BJ (cell line): ENCODE measurements around the gene PARD3. TPM values are rescaled to one million over a fixed set of nuclear protein-coding genes. Genes with fewer than 3 reads are reported as not detected.

Experiments used
- CTCF ChIA-PET: fragments of 350-600 bp; formaldehyde crosslinking; extraction: SDS; loops from one replicate; lab custom pipeline; 2021; ENCODE audit warnings: antibody characterized with exemption, inconsistent platforms; lab: Yijun Ruan, JAX
- POLR2A ChIA-PET: fragments of 300-600 bp; sonication (Branson Sonifier 250); formaldehyde crosslinking; extraction: SDS; loops from one replicate; lab custom pipeline; 2021; ENCODE audit warnings: antibody characterized with exemption; lab: Charles Lee
- DNase-seq: peaks from one replicate; pipeline ENCODE4 v3.0.0-alpha.2; 2011; ENCODE audit warnings: low read depth
- H3K27me3 ChIP-seq: 2 replicates; pipeline ENCODE4 v1.6.0; 2011; ENCODE audit warnings: low read length; ENCODE audit not compliant: control insufficient read depth, insufficient read depth
- H3K36me3 ChIP-seq: 2 replicates; pipeline ENCODE4 v1.5.1; 2011; ENCODE audit warnings: low read length; ENCODE audit not compliant: control insufficient read depth, insufficient read depth
- H3K4me3 ChIP-seq: 2 replicates; pipeline ENCODE4 v1.5.1; 2011; ENCODE audit warnings: low read depth, mild to moderate bottlenecking, control low read depth, low read length
- polyA plus RNA-seq: library from polyadenylated mRNA; depleted of rRNA; stranded (reverse); fragments of >200 nt; gene quantifications from 2 replicates; pipeline ENCODE4 v1.2.3, GENCODE V29; 2011
- TF ChIP-seq, protein P1 (sequence below): IDR thresholded peaks from 2 replicates; pipeline ENCODE4 v1.5.1; 2011; ENCODE audit warnings: low read depth, mild to moderate bottlenecking, control low read depth, inconsistent platforms, low read length, moderate library complexity; ENCODE audit not compliant: insufficient read depth

The PARD3 gene
- polyA plus RNA-seq, 1 experiment: 17.7 TPM

DNA sequence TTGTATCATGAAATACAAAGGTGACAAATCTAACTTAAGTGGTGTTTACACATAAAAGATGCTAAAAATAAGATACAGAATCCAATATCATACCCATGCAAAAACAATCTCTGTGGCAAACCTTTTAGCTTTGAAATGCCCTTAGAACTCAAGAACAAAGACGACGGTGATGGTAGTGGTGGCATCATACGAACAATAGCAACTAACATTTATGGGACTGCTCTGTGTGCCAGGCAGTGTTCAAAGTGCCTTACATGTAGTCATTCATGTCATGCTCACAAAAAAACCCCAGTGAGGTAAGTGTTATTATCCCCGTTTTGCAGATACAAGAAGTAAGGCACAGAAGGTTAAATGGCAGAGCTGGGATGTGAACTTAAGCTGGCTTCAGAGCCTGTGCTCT is 563.9 kb downstream of the PARD3 start:
- Histone ChIP-seq H3K27me3 (no peaks in the 10 kb centered on the region), H3K36me3 (no peaks in the 10 kb centered on the region), H3K4me3 (no peak overlapping the region)
- TF ChIP-seq, protein P1, sequence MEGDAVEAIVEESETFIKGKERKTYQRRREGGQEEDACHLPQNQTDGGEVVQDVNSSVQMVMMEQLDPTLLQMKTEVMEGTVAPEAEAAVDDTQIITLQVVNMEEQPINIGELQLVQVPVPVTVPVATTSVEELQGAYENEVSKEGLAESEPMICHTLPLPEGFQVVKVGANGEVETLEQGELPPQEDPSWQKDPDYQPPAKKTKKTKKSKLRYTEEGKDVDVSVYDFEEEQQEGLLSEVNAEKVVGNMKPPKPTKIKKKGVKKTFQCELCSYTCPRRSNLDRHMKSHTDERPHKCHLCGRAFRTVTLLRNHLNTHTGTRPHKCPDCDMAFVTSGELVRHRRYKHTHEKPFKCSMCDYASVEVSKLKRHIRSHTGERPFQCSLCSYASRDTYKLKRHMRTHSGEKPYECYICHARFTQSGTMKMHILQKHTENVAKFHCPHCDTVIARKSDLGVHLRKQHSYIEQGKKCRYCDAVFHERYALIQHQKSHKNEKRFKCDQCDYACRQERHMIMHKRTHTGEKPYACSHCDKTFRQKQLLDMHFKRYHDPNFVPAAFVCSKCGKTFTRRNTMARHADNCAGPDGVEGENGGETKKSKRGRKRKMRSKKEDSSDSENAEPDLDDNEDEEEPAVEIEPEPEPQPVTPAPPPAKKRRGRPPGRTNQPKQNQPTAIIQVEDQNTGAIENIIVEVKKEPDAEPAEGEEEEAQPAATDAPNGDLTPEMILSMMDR: no peak
- DNase-seq: no peak
- POLR2A ChIA-PET: no interaction called here
- CTCF ChIA-PET: no interaction called here

DNA sequence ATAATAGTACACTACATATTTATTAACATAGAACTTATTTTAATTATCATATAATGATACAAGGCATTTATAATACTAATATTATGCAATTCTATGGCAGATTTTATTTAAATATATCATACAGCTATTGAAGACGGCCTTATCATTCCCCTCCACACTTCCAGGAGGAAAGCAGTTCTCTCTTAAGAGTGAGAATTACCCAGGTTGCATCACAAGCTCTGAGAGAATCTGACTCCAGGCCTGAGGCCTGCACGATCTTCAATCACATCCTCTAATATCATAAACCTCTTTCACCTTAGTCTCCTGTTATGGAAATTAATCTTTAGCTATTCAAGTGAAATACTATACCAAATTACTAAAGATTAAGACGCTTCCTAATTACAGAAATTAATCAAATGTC is 564.4 kb downstream of the PARD3 start:
- POLR2A ChIA-PET: no interaction called here
- Histone ChIP-seq H3K36me3 (no peaks in the 10 kb centered on the region), H3K27me3 (no peaks in the 10 kb centered on the region), H3K4me3 (no peak overlapping the region)
- CTCF ChIA-PET: interaction anchor here (0.7 kb wide), 1 partner anchor 52 kb away, joined by 3 read pairs; no protein-coding TSS in a partner anchor
- DNase-seq: no peak
- TF ChIP-seq, protein P1: no peak

DNA sequence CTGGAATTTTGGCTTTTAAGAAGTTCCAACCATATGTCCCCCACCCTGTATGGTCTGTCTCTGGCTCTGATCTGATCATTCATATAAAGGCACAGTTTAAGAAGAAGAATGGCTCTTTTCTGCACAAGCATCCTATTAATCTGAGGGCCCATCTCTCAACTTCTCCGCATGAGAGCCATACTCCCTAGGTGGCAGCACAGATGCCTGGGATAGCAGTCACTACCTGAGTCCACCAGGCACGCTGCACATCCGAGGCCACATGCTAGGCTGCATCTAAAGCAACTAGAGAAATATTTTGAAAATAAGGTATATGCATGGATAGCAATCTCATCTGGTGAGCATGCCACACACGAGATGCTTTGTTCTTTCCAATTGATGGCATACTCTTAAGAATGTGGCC is 565.5 kb downstream of the PARD3 start:
- ChIA-PET POLR2A (no interaction called here), CTCF (interaction anchor here (1.0 to 1.3 kb wide), 2 partner anchors 9 to 13 kb away, joined by 3 to 4 read pairs; no protein-coding TSS in a partner anchor)
- TF ChIP-seq, protein P1: no peak

DNA sequence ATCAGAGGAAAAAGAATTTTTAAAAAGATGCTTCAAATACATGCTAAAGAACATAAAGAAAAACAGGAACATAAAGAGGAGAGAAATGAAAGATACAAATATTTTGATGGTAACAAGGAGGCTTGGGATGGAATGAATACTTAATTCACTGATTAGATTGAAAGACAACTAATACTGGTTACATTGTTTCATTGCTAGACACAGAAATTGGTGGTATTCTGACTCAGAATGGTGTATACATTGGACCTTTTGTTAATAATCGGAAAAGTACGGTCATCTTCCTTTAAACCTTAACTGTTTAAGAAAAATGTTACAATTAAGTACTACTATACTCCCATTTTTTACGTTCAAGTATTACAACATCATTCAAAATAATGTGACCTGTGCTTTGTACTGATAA is 567.5 kb downstream of the PARD3 start:
- Histone ChIP-seq H3K27me3 (no peaks in the 10 kb centered on the region), H3K36me3 (no peaks in the 10 kb centered on the region), H3K4me3 (no peak overlapping the region)
- ChIA-PET CTCF (interaction anchor here (0.7 to 1.0 kb wide), 2 partner anchors 33 to 44 kb away, joined by 3 read pairs; no protein-coding TSS in a partner anchor), POLR2A (no interaction called here)
- no peak for DNase-seq
- TF ChIP-seq, protein P1: no peak

More for the DNA sequence above, 565.5 kb downstream of the PARD3 start:
- Histone ChIP-seq H3K36me3 (no peaks in the 10 kb centered on the region), H3K4me3 (no peak overlapping the region), H3K27me3 (no peaks in the 10 kb centered on the region)
- no peak for DNase-seq

GRCh38 chr10:34244756-34245484 is 570.2 kb downstream of the PARD3 start:
- Histone ChIP-seq H3K4me3 (no peak overlapping the region), H3K36me3 (no peaks in the 10 kb centered on the region), H3K27me3 (no peaks in the 10 kb centered on the region)
- TF ChIP-seq, protein P1: no peak
- no peak for DNase-seq
- CTCF ChIA-PET: no interaction called here
- POLR2A ChIA-PET: no interaction called here
